ENCODE results near the gene HHATL. TPM values are rescaled to one million over a fixed set of nuclear protein-coding genes. Genes with fewer than 3 reads are reported as not detected.

HHATL gene
- total and polyA plus RNA-seq, 2 of the 8 experiments (the other 6 are each of a cell fraction or from before 2014, with no cell fraction given) = 0.18 TPM; not detected in 1

GRCh38 chr3:42732196-42732828 lies 29.7 kb upstream of the HHATL start (continued):
- TF ChIP-seq RNF2 (IDR thresholded peaks at IDR 0.05; ENCODE audit: borderline replicate concordance, low read depth, low read length, missing control alignments, poor library complexity, severe bottlenecking) (no peak), EGR1 (IDR thresholded peaks at IDR 0.05; ENCODE audit: borderline replicate concordance, low read depth, low read length) (no peak), SUZ12 (IDR thresholded peaks at IDR 0.05; ENCODE audit: low read length) (no peak), BRCA1 (IDR thresholded peaks at IDR 0.05; ENCODE audit: low read depth, low read length) (no peak), POLR2AphosphoS5 (IDR thresholded peaks at IDR 0.05; ENCODE audit: low read depth, low read length) (no peak)
